ENCODE results near the gene ALOX15B. TPM values are rescaled to one million over a fixed set of nuclear protein-coding genes. Genes with fewer than 3 reads are reported as not detected.

Gene ALOX15B
- total RNA-seq, 1 donor from 2014 or later = not detected

GRCh38 chr17:8071496-8071895, 32.6 kb downstream of the ALOX15B start:
- Mint-ChIP-seq H3K27ac (no peak overlapping the region), H3K4me1 (peaks cover 30% of the 10 kb centered on the region), H3K36me3 (ENCODE audit: low read depth) (no peaks in the 10 kb centered on the region), H3K4me3 (no peak overlapping the region), H3K9me3 (no peaks in the 10 kb centered on the region), H3K27me3 (peaks cover 43% of the 10 kb centered on the region)
- TF ChIP-seq, protein P1, sequence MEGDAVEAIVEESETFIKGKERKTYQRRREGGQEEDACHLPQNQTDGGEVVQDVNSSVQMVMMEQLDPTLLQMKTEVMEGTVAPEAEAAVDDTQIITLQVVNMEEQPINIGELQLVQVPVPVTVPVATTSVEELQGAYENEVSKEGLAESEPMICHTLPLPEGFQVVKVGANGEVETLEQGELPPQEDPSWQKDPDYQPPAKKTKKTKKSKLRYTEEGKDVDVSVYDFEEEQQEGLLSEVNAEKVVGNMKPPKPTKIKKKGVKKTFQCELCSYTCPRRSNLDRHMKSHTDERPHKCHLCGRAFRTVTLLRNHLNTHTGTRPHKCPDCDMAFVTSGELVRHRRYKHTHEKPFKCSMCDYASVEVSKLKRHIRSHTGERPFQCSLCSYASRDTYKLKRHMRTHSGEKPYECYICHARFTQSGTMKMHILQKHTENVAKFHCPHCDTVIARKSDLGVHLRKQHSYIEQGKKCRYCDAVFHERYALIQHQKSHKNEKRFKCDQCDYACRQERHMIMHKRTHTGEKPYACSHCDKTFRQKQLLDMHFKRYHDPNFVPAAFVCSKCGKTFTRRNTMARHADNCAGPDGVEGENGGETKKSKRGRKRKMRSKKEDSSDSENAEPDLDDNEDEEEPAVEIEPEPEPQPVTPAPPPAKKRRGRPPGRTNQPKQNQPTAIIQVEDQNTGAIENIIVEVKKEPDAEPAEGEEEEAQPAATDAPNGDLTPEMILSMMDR (IDR thresholded peaks at IDR 0.05) = no peak
- CTCF ChIA-PET = interaction anchor here (1.0 to 3.6 kb wide), 5 partner anchors 11 to 53 kb away, joined by 3 to 26 read pairs (median 6); partner anchors contain the start of gene HES7
- DNase-seq = no peak
- POLR2A ChIA-PET = interaction anchor here (3.0 kb wide), 1 partner anchor 47 kb away, joined by 14 read pairs; the partner anchor contains the start of gene ALOXE3
- no peak for ATAC-seq (ENCODE audit: low read depth)
- intact Hi-C loops (cut with micrococcal nuclease) = no loop called here

GRCh38 chr17:8072341-8072728, 33.5 kb downstream of the ALOX15B start:
- POLR2A ChIA-PET = interaction anchor here (1.3 to 3.0 kb wide), 2 partner anchors 47 to 176 kb away, joined by 4 to 14 read pairs; partner anchors contain the start of genes ALOXE3 and CTC1
- no peaks in the 10 kb centered on the region for H3K9me3 Mint-ChIP-seq
- TF ChIP-seq, protein P1 (IDR thresholded peaks at IDR 0.05) = no peak
- peak overlapping the region; percentile 47 for H3K27ac Mint-ChIP-seq
- peaks cover 43% of the 10 kb centered on the region for H3K27me3 Mint-ChIP-seq
- ATAC-seq (ENCODE audit: low read depth) (no peak), DNase-seq (no peak)
- peak overlapping the region; percentile 78 for H3K4me3 Mint-ChIP-seq
- H3K4me1 Mint-ChIP-seq = peaks cover 30% of the 10 kb centered on the region
- H3K36me3 Mint-ChIP-seq (ENCODE audit: low read depth) = no peaks in the 10 kb centered on the region
- CTCF ChIA-PET = interaction anchor here (1.0 to 3.0 kb wide), 5 partner anchors 15 to 52 kb away, joined by 3 to 34 read pairs (median 6); partner anchors contain the start of gene HES7
- intact Hi-C loops (cut with micrococcal nuclease) = loop anchor here (2.0 kb wide), 2 partner anchors 18 to 86 kb away; no protein-coding TSS in a partner anchor

DNA sequence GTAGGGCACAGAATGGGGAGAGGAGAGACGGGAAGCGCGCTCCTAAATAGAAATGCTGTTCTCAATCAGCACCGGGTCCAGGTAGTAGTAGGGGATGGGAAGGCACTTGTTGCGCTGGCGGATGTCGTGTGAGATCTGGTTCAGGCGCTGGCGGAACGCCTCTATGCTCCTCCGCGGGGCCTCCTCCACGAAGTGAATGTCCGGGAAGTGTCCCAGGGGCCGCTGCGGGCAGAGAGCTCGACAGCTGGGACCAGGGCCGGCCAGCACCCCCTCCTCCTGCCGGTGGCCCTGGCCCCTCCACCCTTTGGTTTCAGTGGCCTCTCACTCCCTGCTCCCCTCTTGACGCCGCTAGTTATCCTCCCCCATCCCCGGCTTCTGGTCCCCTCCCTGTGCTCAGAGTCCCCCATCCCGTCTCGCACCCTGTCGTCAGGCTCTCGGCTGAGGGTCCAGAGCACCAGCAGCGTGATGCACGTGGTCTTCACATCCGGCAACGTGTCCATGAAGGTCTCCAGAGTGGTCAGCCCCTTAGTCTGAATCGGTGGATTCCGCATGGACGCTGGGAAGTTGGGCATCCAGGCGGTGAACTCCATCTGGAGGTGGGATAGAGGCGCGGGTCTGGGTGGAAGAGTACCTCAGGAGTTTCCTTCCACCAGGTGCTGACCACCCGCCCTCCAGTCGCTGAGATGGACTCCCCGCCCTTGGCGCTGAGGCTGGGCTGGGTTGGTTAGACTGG, 34.0 kb downstream of the ALOX15B start:
- ATAC-seq (ENCODE audit: low read depth) = no peak
- peaks cover 45% of the 10 kb centered on the region for H3K27me3 Mint-ChIP-seq
- H3K36me3 Mint-ChIP-seq (ENCODE audit: low read depth) = no peaks in the 10 kb centered on the region
- intact Hi-C loops (cut with micrococcal nuclease) = loop anchor here (1.0 to 2.0 kb wide), 6 partner anchors 13 to 227 kb away; partner anchors contain the start of gene ALOXE3
- TF ChIP-seq, protein P1 (IDR thresholded peaks at IDR 0.05) = no peak
- no peak for DNase-seq
- ChIA-PET POLR2A (interaction anchor here (0.9 to 3.0 kb wide), 9 partner anchors 18 to 222 kb away, joined by 3 to 18 read pairs (median 4); partner anchors contain the start of genes ALOXE3, CTC1 and SLC25A35), CTCF (interaction anchor here (0.6 to 8.7 kb wide), 20 partner anchors 8 to 520 kb away, joined by 3 to 112 read pairs (median 4); partner anchors contain the start of genes ALOX12B, ALOXE3, HES7 and RNF227)
- peak overlapping the region; percentile 47 for H3K27ac Mint-ChIP-seq
- peak overlapping the region; percentile 78 for H3K4me3 Mint-ChIP-seq
- H3K4me1 Mint-ChIP-seq = peaks cover 32% of the 10 kb centered on the region
- no peaks in the 10 kb centered on the region for H3K9me3 Mint-ChIP-seq

GRCh38 chr17:8073627-8074484, 35.0 kb downstream of the ALOX15B start:
- ATAC-seq (ENCODE audit: low read depth) (peak; percentile 99), DNase-seq (peak; percentile 83)
- Mint-ChIP-seq H3K27me3 (peaks cover 45% of the 10 kb centered on the region), H3K36me3 (ENCODE audit: low read depth) (no peaks in the 10 kb centered on the region), H3K9me3 (no peaks in the 10 kb centered on the region), H3K4me1 (peaks cover 31% of the 10 kb centered on the region), H3K27ac (peak overlapping the region; percentile 78), H3K4me3 (peak overlapping the region; percentile 78)
- TF ChIP-seq, protein P1 (IDR thresholded peaks at IDR 0.05) = peak; percentile 56
- intact Hi-C loops (cut with micrococcal nuclease) = loop anchor here (1.0 to 2.0 kb wide), 6 partner anchors 14 to 226 kb away; partner anchors contain the start of gene ALOXE3
- ChIA-PET CTCF (interaction anchor here (0.6 to 8.7 kb wide), 25 partner anchors 9 to 521 kb away, joined by 3 to 112 read pairs (median 4); partner anchors contain the start of genes ALOX12B, ALOXE3, HES7 and RNF227), POLR2A (interaction anchor here (0.9 to 3.0 kb wide), 10 partner anchors 14 to 221 kb away, joined by 3 to 18 read pairs (median 4); partner anchors contain the start of genes ALOXE3, CTC1 and SLC25A35)
